PFSK-1 (cell line): ENCODE measurements around the gene GALNT9.

Source experiments
- FOXP2 ChIP-seq: optimal IDR thresholded peaks from 2 replicates; pipeline ENCODE3; 2011; ENCODE audit warnings: borderline replicate concordance, control low read depth, inconsistent platforms; ENCODE audit not compliant: insufficient read depth; ENCODE audit errors: extremely low read length, extremely low read depth
- POLR2AphosphoS5 ChIP-seq: IDR thresholded peaks from 2 replicates; pipeline ENCODE4 v1.6.1; 2012; ENCODE audit warnings: low read depth, mild to moderate bottlenecking, control low read depth, low read length, moderate library complexity
- REST ChIP-seq, 2 experiments: IDR thresholded peaks; 2 replicates each; pipeline versions ENCODE4 v1.6.1 to v1.8.0; 2011 to 2012; ENCODE audit warnings: low read depth in 2 of 2, low read length in 2 of 2, control low read depth in 1 of 2, inconsistent platforms in 1 of 2, mild to moderate bottlenecking in 1 of 2, moderate library complexity in 1 of 2; ENCODE audit not compliant: insufficient read depth in 1 of 2
- SIN3A ChIP-seq: IDR thresholded peaks from 2 replicates; pipeline ENCODE4 v1.6.1; 2012; ENCODE audit warnings: mild to moderate bottlenecking, low read length, moderate library complexity, borderline replicate concordance; ENCODE audit not compliant: insufficient read depth
- TAF1 ChIP-seq: IDR thresholded peaks from 2 replicates; pipeline ENCODE4 v1.6.1; 2012; ENCODE audit warnings: low read length, control low read depth, borderline replicate concordance; ENCODE audit not compliant: insufficient read depth

The GALNT9 gene

GRCh38 chr12:132318618-132319033 lies 10.8 kb downstream of the GALNT9 start:
- TF ChIP-seq POLR2AphosphoS5 = no peak
- no peak for TF ChIP-seq REST (IDR thresholded peaks at IDR 0.05; ENCODE audit: insufficient read depth in 1 of 2, low read depth in 2 of 2, low read length in 2 of 2)
- TF ChIP-seq SIN3A = no peak
- no peak for TF ChIP-seq TAF1
- no peak for TF ChIP-seq FOXP2

GRCh38 chr12:132318135-132318534 lies 11.3 kb downstream of the GALNT9 start:
- TF ChIP-seq FOXP2 = no peak

GRCh38 chr12:132317233-132317938 lies 12.0 kb downstream of the GALNT9 start:
- TF ChIP-seq POLR2AphosphoS5 = no peak
- TF ChIP-seq REST (IDR thresholded peaks at IDR 0.05; ENCODE audit: insufficient read depth in 1 of 2, low read depth in 2 of 2, low read length in 2 of 2) = no peak
- no peak for TF ChIP-seq SIN3A
- TF ChIP-seq TAF1 = no peak
- TF ChIP-seq FOXP2 = no peak

GRCh38 chr12:132316497-132317232 lies 12.7 kb downstream of the GALNT9 start:
- TF ChIP-seq SIN3A (no peak), REST (IDR thresholded peaks at IDR 0.05; ENCODE audit: insufficient read depth in 1 of 2, low read depth in 2 of 2, low read length in 2 of 2) (no peak), FOXP2 (no peak), POLR2AphosphoS5 (no peak), TAF1 (no peak)

GRCh38 chr12:132315951-132316350 lies 13.4 kb downstream of the GALNT9 start:
- no peak for TF ChIP-seq REST (IDR thresholded peaks at IDR 0.05; ENCODE audit: insufficient read depth in 1 of 2, low read depth in 2 of 2, low read length in 2 of 2)
- no peak for TF ChIP-seq FOXP2
- TF ChIP-seq TAF1 = no peak
- no peak for TF ChIP-seq SIN3A
- no peak for TF ChIP-seq POLR2AphosphoS5
